ENCODE data around the gene STARD6.
"Not testable (repeated sequence)": the region's sequence is repeated elsewhere in the genome, so short reads cannot be mapped to it uniquely, and the experiment has no call there.

Gene STARD6

GRCh38 chr18:54335638-54336173, 22.0 kb downstream of the STARD6 start:
- no peak for DNase-seq

GRCh38 chr18:54330768-54331548, 26.7 kb downstream of the STARD6 start:
- no peak for DNase-seq

GRCh38 chr18:54329787-54330186, 27.9 kb downstream of the STARD6 start:
- DNase-seq = no peak

GRCh38 chr18:54327818-54328217, 29.8 kb downstream of the STARD6 start:
- no peak for DNase-seq

- no peak for DNase-seq
These were observed 33.7 kb downstream of the STARD6 start for GRCh38 chr18:54323970-54324369.

GRCh38 chr18:54323561-54323960, 34.1 kb downstream of the STARD6 start:
- no peak for DNase-seq

- DNase-seq = no peak
These were observed 41.4 kb downstream of the STARD6 start for GRCh38 chr18:54316071-54316820.

GRCh38 chr18:54309564-54309963, 48.1 kb downstream of the STARD6 start:
- DNase-seq = not testable (repeated sequence)

GRCh38 chr18:54303408-54303807, 54.2 kb downstream of the STARD6 start:
- no peak for DNase-seq

- DNase-seq = not testable (repeated sequence)
These were observed 58.7 kb downstream of the STARD6 start for GRCh38 chr18:54298991-54299390.

- DNase-seq = no peak
These were observed 61.6 kb downstream of the STARD6 start for GRCh38 chr18:54296062-54296461.

- DNase-seq = no peak
These were observed 63.4 kb downstream of the STARD6 start for GRCh38 chr18:54294274-54294673.

GRCh38 chr18:54284981-54285785, 72.5 kb downstream of the STARD6 start:
- no peak for DNase-seq

- no peak for DNase-seq
These were observed 73.1 kb downstream of the STARD6 start for GRCh38 chr18:54284535-54284934.

GRCh38 chr18:54280220-54280569, 77.5 kb downstream of the STARD6 start:
- DNase-seq = no peak

- no peak for DNase-seq
These were observed 78.0 kb downstream of the STARD6 start for GRCh38 chr18:54279477-54280219.

- DNase-seq = no peak
These were observed 79.0 kb downstream of the STARD6 start for GRCh38 chr18:54278615-54279014.

- DNase-seq = no peak
These were observed 79.8 kb downstream of the STARD6 start for GRCh38 chr18:54277899-54278298.

All from effector CD4-positive, alpha-beta T cell (primary cell).